ENCODE measurements around the gene SKA1. TPM values are rescaled to one million over a fixed set of nuclear protein-coding genes. Genes with fewer than 3 reads are reported as not detected.

Gene SKA1
- total RNA-seq, 4 donors from 2014 or later, result 0.51 to 2.9 (median 0.92) TPM

DNA sequence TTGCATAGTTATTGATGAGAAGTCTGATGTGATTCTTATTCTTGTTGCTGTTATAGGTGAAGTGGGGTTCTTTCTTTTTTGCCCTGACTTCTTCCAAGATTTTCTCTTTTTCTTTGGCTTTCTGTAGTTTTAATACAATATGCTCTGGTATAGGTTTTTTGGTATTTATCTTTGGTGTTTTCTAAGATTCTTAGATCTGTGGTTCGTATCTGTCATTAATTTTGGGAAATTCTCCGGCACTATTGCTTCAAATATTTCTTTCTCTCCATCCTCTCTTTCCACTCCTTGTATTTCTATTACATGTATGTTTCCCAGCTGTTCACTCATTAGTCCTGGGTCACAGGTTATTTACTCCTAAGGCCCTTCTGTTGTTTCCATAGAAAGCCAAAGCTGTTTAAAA lies 43.8 kb downstream of the SKA1 start:
- Histone ChIP-seq H3K27ac (no peak overlapping the region), H3K4me3 (no peak overlapping the region), H3K27me3 (peaks cover 5% of the 10 kb centered on the region), H3K36me3 (no peaks in the 10 kb centered on the region), H3K9me3 (no peaks in the 10 kb centered on the region), H3K4me1 (no peaks in the 10 kb centered on the region)
- 90% methylated on average over 2 of the region's 2 CpGs for WGBS
- no peak for TF ChIP-seq POLR2A (IDR thresholded peaks at IDR 0.05)
- TF ChIP-seq EP300 (IDR thresholded peaks at IDR 0.05), result no peak
- TF ChIP-seq POLR2AphosphoS5 (IDR thresholded peaks at IDR 0.05), result no peak
- TF ChIP-seq, protein P1, sequence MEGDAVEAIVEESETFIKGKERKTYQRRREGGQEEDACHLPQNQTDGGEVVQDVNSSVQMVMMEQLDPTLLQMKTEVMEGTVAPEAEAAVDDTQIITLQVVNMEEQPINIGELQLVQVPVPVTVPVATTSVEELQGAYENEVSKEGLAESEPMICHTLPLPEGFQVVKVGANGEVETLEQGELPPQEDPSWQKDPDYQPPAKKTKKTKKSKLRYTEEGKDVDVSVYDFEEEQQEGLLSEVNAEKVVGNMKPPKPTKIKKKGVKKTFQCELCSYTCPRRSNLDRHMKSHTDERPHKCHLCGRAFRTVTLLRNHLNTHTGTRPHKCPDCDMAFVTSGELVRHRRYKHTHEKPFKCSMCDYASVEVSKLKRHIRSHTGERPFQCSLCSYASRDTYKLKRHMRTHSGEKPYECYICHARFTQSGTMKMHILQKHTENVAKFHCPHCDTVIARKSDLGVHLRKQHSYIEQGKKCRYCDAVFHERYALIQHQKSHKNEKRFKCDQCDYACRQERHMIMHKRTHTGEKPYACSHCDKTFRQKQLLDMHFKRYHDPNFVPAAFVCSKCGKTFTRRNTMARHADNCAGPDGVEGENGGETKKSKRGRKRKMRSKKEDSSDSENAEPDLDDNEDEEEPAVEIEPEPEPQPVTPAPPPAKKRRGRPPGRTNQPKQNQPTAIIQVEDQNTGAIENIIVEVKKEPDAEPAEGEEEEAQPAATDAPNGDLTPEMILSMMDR (IDR thresholded peaks at IDR 0.05), result no peak
- DNase-seq (ENCODE audit: low spot score in 2 of 2), result no peak

DNA sequence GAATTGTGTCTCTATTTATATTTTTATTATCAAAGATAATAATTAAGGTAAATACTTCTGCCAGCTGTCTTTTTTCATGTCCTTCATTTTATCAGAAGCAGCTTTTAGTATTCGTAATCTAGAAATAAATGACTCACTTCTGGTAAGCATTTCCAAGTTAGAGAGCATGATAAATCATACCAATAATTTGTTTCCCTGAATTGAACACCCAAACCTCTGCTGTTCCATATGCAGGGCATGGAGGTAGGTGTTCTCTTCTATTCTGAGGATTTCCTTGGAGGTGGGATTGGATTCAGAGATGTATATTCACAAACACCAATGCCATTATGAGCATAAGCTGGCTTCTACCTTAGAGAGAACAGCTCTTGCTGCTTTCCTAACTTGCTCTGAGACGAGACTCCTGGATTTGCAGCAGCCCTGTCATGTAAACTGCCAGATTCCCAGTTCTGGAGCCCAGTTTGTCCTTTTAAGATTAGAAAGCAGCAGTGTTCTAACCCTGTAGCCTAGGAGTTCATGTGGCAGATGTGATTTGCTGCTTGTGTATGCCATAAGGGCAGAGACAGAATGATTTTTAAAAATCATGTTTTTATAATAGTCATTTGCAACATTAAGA lies 47.5 kb downstream of the SKA1 start:
- 75% methylated on average over 2 of the region's 2 CpGs for whole genome bisulfite sequencing
- no peaks in the 10 kb centered on the region for H3K36me3 ChIP-seq
- H3K4me3 ChIP-seq, result no peak overlapping the region
- no peak overlapping the region for H3K27ac ChIP-seq
- no peak for DNase-seq (ENCODE audit: low spot score in 2 of 2)
- no peak for TF ChIP-seq EP300 (IDR thresholded peaks at IDR 0.05)
- no peak for TF ChIP-seq POLR2AphosphoS5 (IDR thresholded peaks at IDR 0.05)
- TF ChIP-seq POLR2A (IDR thresholded peaks at IDR 0.05), result no peak
- TF ChIP-seq, protein P1 (IDR thresholded peaks at IDR 0.05), result no peak
- H3K27me3 ChIP-seq, result peaks cover 3% of the 10 kb centered on the region
- no peaks in the 10 kb centered on the region for H3K4me1 ChIP-seq
- no peaks in the 10 kb centered on the region for H3K9me3 ChIP-seq

DNA sequence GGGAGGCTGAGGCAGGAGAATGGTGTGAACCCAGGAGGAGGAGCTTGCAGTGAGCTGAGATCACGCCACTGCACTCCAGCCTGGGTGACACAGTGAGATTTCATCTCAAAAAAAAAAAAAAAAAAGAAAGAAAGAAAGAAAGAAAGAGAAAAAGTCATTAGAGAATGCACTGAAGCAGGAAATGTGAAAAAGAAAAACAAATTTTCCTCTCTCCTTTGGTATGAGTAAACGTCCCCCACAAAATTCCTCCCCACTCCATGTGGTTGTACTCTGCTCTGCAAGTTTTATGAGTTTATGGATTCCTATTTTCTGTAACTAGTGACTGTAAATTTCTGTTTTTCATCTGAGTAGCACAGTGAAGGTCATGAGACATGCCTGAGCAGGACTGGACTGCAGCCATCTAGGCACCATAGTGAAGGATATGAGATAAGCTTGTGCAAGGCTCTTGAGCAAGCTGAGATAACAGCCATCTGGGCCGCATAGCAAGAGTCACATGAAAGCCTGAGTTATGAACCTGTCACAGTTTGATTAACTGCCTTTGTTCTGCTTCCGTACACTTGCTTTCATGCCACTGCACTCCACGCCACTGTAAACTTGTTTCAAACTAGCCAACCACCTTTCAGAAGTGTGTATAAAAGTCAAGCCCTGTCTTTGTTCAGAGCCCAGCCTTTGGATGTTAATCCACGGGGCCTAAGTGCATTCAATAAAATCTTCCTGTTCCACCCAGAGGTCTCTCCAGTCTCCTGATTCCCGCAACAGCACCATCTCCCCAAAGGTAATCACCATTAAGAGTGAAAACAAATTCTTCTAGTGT lies 50.2 kb downstream of the SKA1 start:
- no peaks in the 10 kb centered on the region for H3K9me3 ChIP-seq
- TF ChIP-seq POLR2AphosphoS5 (IDR thresholded peaks at IDR 0.05) (no peak), POLR2A (IDR thresholded peaks at IDR 0.05) (no peak), EP300 (IDR thresholded peaks at IDR 0.05) (no peak)
- TF ChIP-seq, protein P1 (IDR thresholded peaks at IDR 0.05), result no peak
- H3K27me3 ChIP-seq, result peaks cover 3% of the 10 kb centered on the region
- H3K36me3 ChIP-seq, result no peaks in the 10 kb centered on the region
- 45% methylated on average over 7 of the region's 7 CpGs for WGBS
- H3K4me1 ChIP-seq, result no peaks in the 10 kb centered on the region
- DNase-seq (ENCODE audit: low spot score in 2 of 2), result no peak
- H3K27ac ChIP-seq, result no peak overlapping the region
- no peak overlapping the region for H3K4me3 ChIP-seq

DNA sequence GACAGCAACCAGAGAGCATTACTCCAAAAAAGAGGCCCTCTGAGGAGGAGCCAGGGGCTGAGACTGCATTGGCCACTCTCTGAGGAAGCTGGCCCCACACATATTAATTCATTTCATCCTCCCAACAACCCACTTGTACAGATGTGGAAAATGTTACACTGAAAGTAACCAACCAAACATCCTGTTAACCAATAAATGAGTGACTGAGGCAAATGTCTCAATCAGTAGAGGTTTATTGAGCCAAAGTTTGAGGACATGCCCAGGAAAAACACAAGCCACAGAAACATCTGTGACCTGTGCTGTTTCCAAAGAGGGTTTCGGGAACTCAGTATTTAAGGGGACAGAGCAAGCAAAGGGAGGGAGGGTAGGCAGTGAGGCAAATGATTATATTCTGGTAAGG lies 53.0 kb downstream of the SKA1 start:
- TF ChIP-seq, protein P1 (IDR thresholded peaks at IDR 0.05), result no peak
- TF ChIP-seq POLR2AphosphoS5 (IDR thresholded peaks at IDR 0.05) (no peak), EP300 (IDR thresholded peaks at IDR 0.05) (no peak), POLR2A (IDR thresholded peaks at IDR 0.05) (no peak)
- Histone ChIP-seq H3K4me1 (no peaks in the 10 kb centered on the region), H3K27ac (no peak overlapping the region), H3K27me3 (no peaks in the 10 kb centered on the region), H3K4me3 (no peak overlapping the region), H3K36me3 (no peaks in the 10 kb centered on the region), H3K9me3 (no peaks in the 10 kb centered on the region)
- no peak for DNase-seq (ENCODE audit: low spot score in 2 of 2)
- WGBS, result 68% methylated on average over 1 of the region's 1 CpG

DNA sequence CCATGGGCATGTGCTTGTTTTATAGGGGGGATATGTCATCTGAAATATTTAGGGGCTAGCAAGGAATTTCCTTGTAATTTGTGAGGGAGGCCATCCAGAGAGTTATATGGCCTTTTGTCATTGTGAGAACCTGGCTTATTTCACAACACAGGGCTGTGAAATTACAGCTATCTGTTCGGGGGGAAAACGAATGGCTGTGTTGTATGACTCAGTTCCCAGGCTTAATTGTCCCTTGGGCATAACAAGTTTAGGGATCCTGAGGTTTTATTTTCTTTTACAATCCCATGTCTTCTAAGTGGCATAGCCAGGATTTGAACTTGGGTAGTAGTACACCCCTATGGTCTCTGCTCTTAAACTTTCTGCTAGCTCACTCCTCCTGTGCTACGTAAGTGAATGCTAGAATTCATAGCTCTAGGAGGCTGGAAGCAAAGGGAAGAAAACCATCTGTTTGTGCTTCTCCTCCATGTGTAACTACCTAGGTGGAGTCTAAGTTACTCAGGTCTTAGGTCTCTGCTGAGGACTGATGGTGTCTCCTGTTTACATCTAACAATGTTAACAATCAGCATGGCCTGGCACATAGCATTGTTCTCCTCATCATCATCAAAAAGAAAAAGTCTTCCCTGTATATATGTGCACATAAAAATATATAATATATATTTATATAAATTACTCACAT lies 53.8 kb downstream of the SKA1 start:
- WGBS, result 81% methylated on average over 3 of the region's 3 CpGs
- Histone ChIP-seq H3K4me3 (no peak overlapping the region), H3K27ac (no peak overlapping the region), H3K36me3 (no peaks in the 10 kb centered on the region), H3K27me3 (no peaks in the 10 kb centered on the region), H3K4me1 (no peaks in the 10 kb centered on the region), H3K9me3 (no peaks in the 10 kb centered on the region)
- DNase-seq (ENCODE audit: low spot score in 2 of 2), result no peak
- no peak for TF ChIP-seq POLR2A (IDR thresholded peaks at IDR 0.05)
- TF ChIP-seq, protein P1 (IDR thresholded peaks at IDR 0.05), result no peak
- TF ChIP-seq POLR2AphosphoS5 (IDR thresholded peaks at IDR 0.05), result no peak
- no peak for TF ChIP-seq EP300 (IDR thresholded peaks at IDR 0.05)

Data from suprapubic skin (tissue), 4 donors.